ENCODE measurements around the gene SLC43A2.

DNA sequence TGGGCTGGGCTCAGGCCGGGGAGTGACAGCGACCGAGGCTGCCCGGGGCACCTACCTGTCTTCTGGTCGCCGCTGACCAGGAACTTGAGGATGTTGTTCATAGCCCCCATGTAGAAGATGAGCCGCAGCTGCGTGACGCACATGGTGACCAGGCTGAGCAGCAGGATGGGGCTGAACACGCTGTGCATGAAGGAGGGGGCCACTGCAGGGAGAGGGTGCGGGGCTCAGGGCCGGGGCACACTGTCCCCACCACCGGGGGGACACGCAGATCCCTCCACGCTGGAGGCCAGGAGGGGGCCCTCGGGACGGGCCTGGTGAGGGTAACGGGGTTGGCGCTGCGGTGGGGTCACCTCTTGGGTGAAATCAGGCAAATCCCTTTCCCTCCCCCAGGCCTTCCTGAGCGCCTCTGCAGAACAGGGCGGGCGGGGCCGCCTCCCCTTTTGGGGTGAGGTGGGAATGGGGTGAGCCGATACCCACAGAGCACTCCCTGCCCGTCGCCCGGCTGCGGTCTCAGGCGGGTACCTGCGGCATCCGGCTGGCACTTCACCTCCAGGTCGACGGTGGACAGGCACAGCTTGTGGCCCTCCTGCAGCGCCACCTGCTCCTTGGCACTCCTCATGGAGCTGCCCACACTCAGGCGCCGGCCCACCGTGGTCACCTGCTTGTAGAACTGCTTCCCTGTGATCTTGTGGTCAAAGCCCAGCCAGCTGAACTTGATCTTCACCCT, 37.7 kb downstream of the SLC43A2 start:
- TF ChIP-seq CEBPB (IDR thresholded peaks at IDR 0.05; ENCODE audit: low read depth) (no peak), POLR2A (IDR thresholded peaks at IDR 0.05; ENCODE audit: borderline replicate concordance, extremely low read depth, insufficient read depth, insufficient read length) (no peak), ZFX (IDR thresholded peaks at IDR 0.05) (no peak), JUND (IDR thresholded peaks at IDR 0.05) (no peak), TCF7L2 (IDR thresholded peaks at IDR 0.05; ENCODE audit: borderline replicate concordance, extremely low read depth, insufficient read depth, insufficient read length) (no peak)
- TF ChIP-seq, protein P1, sequence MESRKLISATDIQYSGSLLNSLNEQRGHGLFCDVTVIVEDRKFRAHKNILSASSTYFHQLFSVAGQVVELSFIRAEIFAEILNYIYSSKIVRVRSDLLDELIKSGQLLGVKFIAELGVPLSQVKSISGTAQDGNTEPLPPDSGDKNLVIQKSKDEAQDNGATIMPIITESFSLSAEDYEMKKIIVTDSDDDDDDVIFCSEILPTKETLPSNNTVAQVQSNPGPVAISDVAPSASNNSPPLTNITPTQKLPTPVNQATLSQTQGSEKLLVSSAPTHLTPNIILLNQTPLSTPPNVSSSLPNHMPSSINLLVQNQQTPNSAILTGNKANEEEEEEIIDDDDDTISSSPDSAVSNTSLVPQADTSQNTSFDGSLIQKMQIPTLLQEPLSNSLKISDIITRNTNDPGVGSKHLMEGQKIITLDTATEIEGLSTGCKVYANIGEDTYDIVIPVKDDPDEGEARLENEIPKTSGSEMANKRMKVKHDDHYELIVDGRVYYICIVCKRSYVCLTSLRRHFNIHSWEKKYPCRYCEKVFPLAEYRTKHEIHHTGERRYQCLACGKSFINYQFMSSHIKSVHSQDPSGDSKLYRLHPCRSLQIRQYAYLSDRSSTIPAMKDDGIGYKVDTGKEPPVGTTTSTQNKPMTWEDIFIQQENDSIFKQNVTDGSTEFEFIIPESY (IDR thresholded peaks at IDR 0.05; ENCODE audit: extremely low read depth, insufficient replicate concordance, low read length), result no peak
- TF ChIP-seq, protein P2, sequence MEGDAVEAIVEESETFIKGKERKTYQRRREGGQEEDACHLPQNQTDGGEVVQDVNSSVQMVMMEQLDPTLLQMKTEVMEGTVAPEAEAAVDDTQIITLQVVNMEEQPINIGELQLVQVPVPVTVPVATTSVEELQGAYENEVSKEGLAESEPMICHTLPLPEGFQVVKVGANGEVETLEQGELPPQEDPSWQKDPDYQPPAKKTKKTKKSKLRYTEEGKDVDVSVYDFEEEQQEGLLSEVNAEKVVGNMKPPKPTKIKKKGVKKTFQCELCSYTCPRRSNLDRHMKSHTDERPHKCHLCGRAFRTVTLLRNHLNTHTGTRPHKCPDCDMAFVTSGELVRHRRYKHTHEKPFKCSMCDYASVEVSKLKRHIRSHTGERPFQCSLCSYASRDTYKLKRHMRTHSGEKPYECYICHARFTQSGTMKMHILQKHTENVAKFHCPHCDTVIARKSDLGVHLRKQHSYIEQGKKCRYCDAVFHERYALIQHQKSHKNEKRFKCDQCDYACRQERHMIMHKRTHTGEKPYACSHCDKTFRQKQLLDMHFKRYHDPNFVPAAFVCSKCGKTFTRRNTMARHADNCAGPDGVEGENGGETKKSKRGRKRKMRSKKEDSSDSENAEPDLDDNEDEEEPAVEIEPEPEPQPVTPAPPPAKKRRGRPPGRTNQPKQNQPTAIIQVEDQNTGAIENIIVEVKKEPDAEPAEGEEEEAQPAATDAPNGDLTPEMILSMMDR (IDR thresholded peaks at IDR 0.05 in 2 of 3, conservative IDR thresholded peaks at IDR 0.05 in 1 of 3; ENCODE audit: borderline replicate concordance in 1 of 3, insufficient read depth in 1 of 3, low read depth in 2 of 3, low read length in 2 of 3), result no peak
- TF ChIP-seq, protein P3, sequence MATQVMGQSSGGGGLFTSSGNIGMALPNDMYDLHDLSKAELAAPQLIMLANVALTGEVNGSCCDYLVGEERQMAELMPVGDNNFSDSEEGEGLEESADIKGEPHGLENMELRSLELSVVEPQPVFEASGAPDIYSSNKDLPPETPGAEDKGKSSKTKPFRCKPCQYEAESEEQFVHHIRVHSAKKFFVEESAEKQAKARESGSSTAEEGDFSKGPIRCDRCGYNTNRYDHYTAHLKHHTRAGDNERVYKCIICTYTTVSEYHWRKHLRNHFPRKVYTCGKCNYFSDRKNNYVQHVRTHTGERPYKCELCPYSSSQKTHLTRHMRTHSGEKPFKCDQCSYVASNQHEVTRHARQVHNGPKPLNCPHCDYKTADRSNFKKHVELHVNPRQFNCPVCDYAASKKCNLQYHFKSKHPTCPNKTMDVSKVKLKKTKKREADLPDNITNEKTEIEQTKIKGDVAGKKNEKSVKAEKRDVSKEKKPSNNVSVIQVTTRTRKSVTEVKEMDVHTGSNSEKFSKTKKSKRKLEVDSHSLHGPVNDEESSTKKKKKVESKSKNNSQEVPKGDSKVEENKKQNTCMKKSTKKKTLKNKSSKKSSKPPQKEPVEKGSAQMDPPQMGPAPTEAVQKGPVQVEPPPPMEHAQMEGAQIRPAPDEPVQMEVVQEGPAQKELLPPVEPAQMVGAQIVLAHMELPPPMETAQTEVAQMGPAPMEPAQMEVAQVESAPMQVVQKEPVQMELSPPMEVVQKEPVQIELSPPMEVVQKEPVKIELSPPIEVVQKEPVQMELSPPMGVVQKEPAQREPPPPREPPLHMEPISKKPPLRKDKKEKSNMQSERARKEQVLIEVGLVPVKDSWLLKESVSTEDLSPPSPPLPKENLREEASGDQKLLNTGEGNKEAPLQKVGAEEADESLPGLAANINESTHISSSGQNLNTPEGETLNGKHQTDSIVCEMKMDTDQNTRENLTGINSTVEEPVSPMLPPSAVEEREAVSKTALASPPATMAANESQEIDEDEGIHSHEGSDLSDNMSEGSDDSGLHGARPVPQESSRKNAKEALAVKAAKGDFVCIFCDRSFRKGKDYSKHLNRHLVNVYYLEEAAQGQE (IDR thresholded peaks at IDR 0.05; ENCODE audit: low read depth), result no peak
